HG03025 (cell line): ENCODE measurements around the gene PPP2R2C.

Experiments used
- ATAC-seq: cut with Tn5 transposase; IDR thresholded peaks from one replicate; pipeline ENCODE4 v1.9.1; 2021; ENCODE audit warnings: mild to moderate bottlenecking, moderate library complexity; ENCODE audit not compliant: unreplicated experiment, low FRiP score

PPP2R2C gene

DNA sequence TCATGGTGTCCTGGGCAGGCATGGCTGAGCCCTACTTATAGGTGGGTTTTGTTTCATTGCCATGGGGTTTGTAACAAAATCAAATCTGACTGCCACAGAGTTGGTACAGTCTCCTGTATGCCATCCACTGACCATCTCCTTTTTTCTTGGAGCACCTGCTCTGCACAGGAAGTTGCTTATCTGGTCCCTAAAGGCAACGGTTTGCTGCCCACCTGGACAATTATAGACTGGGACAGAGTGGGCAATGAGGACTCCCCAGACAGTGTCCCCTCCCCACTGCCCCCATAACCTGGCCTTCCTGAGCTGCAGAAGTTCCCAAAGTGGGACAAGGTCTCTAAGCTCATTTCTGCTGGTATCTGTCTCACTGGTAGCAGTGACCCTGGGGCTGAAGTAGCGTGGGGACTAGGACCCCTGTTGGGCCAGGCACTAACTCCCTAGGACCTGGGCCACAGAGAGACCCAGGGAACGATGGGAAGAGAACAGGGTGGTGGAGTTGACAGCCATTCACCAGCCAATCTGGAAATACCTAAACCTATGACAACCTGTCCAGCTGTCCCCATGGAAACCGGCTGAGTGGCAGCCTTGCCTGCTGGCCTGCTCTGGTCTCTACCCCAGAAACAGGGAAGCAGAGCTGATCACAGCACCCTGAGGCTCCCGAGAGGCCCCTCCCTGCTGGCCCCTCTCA, 138.1 kb downstream of the PPP2R2C start:
- ATAC-seq: no peak

DNA sequence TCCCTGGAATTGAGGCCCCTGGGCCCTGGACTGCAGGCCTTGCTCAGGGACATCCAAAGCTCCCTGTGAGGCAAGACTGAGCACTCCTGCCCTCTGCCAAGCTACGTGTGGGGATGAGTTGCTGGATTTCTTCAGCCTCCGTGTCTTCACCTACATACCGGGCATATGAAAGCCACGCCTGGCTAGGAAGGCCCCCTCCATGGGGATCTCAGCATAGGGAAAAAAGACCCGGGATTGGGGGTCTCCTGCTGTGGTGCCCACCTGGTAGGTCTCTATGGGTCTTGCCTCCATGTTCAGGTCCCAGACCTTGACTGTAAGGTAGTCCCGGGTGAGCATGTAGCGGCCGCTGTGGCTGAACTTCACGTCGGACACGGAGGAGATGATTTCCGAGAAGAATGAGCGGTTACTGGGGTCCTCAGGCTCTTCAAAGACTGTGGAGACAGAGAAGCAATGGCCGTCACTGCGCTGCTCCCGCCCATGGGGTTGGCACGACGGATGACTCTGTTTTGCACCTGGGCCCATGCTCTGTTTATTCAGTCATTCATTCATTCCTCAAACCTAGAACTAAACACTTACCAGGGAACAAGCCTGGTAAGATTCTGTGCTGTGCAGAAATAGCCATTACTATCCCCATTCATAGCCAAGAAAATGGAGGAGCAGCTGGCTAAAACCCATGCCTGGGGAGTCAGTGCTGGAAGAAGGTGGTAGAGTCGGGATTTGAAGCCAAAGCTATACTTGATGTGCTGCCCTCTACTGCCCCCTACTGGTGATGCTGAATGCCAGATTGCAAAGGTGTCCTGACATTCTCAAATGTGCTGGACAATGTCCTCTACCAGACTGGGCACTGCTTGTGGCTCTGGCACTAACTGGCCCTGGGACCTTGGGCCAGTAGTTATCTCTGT, 138.9 kb downstream of the PPP2R2C start:
- ATAC-seq: no peak

DNA sequence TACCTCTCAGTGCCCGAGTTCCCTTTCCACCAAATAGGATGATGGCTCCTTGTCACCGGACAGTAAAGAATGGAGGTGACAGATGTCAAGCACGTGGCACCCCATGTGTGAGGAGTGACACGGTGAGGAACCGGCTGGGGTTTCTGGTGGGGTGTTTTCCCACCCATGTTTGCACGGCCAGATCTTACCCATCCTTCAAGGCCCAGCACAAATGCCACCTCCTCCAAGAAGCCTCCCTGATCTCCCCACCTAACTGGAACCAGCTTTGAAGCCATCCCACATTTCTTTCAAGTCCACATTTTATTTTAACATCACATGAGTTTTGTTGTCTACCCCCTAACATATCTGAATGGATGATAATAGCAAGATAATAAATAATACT, 139.8 kb downstream of the PPP2R2C start:
- no peak for ATAC-seq

DNA sequence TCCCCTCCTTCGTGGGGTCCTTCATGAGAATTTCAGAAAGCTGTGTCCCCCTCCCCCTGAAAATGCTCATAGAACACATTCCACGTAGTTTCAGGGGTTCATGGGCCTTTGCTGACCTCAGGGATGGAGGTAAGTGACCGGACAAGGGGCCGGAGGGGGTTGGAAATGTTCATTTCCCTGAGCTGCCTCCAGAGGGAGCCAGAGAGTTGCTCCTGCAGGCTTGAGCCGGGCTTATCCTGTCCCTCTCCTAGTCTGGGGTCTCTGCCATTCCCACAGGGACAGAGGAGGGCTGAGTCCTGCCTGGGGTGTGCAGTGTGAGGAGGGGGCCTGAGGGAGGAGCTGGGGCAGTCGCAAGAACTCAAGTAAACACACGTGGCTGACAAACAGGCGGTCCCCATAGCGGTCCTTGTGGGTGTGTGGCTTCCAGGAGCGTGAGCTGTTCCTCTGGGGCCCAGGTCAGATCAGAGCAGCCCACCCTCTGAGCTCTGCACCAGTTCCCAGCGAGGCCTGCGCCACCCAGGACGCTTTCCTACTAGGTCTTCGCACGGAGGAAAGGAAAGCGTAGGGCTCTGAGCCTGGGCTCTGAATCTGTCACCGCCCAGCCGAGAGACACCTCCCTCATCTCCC, 140.3 kb downstream of the PPP2R2C start:
- ATAC-seq: no peak

DNA sequence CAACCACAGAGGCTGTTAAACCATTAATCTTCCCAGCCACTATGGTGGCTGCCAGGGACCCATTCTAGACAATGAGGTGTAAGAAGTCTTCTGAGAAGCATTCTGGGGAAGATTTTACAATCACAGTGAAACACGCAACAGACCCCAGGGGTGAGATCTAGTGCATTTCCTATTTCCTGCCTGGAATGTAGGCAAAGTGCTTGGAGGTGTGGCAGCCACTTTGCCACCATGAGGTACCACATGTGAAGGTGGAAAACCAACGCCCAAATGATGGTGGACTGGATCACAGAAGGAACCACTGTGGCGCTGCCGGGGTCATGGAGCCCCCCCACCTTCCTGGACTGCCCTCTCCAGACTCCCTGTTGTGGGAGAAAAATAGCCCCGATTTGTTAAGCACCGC, 140.9 kb downstream of the PPP2R2C start:
- no peak for ATAC-seq

DNA sequence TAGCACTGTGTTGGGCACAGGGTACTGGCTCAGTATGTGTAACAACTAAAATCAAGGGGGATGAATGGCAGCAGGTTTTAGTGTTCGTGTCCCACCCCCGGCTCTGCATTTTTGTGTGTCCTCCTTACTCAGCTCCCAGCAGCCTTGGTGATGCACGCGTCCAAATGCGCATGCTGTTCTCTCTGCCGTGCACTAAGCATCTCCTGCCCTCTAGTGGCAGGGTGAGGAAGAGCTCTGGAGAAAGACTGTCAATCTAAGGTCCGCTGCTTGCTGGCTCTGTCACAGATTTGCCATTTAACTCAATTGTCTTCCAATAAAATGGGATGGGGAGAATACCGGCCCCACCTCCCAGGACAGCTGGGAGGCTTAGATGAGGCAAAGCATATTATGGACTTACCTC, 141.4 kb downstream of the PPP2R2C start:
- no peak for ATAC-seq

DNA sequence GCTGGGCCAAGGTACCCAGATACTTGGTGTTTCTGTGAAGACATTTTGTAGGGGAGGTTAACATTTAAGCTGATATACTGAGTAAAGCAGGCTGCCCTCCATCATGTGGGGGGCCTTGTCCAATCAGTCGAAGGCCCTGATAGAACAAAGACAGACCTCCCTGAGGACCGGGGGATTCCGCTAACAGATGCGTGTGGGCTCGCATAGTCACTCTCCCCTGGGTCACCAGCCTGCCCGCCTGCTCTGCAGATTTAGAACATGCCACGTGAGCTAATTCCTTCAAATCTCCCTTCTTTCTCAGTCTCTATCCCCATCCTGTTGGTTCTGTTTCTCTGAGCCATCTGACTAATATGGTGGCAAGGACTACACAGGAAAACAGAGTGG, 142.0 kb downstream of the PPP2R2C start:
- no peak for ATAC-seq

DNA sequence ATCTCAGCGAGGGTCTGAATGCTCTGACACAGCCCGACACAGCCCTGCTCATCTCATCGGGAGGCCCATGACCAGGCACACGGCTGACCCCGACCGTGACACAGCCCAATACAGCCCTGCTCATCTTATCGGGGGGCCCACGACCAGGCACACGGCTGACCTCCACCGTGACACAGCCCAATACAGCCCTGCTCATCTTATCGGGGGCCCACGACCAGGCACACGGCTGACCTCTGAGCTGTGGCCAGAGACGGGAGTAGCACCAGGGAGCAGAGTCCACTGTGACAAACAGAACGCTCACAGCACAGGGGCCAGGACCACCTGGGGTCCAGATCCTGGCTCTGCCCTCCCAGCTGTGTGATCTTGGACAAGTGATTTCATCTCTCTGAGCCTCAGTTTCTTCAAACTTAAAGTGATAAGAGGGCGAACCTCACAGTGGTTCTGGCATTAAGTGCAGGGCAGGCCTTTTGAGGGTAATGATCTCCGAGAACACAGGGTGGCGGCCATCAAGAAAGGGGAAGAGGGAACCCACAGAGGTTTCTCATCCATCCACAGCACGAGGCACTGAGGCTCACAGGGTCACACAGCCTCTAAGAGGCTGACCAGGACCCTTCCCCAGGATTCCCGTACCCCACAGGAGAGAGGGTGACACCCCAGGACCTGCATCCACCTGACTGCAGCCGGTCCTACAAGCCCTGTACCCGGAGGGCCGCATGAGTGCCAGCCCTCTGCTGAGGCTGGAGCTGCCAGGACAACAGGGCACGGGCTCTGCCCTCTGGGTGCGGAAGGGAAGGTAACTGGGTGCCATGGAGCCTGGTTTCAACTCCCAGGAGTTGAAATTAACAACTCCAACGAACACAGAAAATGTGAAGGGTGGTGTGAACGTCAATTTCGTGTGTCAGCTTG, 142.7 kb downstream of the PPP2R2C start:
- ATAC-seq: no peak

DNA sequence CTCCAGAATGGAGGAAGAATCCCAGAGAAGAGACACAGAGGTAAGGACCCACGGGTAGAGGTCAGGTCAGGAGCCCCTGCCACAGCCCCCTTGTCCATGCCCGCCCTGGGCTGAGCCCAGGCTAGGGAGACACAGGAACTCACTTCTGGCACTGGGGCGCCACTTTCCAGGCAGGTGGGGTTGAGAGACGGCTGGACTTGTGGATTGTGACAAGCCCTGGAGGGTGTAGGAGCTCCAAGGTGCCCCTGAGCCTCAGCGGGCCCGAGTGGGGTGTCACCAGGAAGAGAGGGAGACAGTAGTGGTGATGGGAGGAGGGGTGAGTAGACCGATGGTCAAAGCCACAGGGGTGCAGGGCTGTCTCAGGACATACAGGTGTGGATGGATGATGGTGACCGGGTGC, 143.9 kb downstream of the PPP2R2C start:
- ATAC-seq: no peak

DNA sequence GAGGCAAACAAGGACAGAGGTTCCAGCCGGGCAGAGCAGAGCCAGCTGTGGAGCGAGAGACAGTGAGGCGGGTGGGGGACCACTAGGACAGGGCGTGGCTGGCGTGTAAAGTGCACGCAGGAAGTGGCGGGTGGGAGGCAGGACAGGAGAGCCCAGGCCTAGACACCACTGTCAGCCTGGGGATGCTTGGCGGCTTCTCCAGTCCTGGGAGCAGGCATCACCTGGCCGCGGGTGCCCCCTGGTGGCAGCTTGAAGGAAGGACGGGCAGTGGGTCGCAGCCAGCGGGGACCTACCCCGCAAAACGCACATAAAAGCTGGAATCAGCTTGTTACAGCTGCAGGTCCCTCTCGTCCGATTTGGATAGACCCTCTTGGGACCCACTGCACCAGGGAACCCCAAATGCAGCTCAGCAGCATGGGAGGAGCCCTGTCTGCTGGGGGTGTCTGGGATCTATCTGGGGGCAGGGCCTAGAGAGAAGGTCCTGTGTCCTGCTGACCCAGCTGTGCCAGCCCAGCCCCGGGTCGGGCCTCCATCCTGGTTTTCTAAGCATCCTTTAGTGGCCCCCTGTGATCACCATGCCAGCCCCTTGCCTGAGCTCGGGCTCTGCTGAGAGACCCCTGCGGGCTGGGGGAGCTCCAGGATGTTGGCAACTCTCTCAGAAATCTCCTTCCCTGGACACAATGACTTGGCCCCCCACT, 145.0 kb downstream of the PPP2R2C start:
- ATAC-seq: no peak

DNA sequence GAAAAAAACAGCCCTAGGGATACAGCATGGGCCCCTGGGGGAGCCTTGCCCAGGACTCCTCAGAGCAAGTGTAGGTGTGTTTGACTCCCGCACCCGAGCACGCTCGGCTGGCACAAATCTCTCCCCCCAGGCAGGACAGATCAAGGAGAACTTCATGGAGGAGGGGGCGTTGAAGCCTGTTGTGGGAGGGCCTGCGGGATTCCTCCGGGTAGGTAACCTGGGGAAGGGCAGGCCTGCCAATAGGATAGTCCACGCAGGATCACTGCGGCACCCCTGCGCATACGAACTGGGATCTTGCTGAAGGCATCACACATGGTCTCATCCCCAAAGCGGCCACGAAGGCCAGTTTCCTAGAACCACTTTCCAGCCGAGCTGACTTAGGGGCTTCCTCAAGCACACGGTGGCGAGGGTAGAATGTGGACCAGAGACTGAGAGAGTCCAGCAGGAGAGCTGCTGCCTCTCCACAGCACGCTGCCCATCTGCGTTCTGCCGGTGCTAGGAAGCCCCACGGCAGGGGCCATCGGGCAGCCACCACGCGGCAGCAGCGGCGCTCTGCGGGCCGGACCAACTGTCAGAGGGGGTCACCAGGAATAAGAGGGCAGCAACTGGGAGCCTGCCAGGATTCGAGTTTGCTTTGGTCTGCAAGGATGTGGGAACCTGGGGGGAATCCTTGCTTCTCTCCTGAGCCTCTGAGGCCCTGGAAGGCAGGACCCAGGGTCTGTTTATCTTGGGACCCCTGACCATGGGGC, 145.9 kb downstream of the PPP2R2C start:
- ATAC-seq: no peak

DNA sequence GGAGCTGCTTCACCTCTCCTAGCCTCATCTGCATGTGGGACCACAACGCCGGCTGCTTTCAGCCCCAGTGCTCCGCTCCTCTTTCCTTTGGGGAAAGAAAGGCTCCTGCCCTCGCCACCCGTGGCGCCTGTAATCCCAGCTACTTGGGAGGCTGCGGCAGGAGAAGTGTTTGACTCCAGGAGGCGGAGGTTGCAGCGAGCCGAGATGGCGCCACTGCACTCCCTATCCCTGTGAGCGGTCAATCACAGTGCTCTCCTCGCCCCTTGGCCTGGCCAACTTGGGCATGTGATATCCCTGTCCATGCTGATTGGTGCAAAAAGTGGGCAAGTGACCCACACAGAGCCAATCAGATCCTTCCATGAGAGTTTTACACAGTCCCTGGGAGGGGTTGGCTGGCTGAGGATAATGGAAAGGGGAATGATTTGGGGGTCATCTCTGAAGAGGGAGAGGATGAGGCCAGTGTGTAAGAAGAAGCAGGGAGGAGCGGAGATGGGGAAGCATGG, 146.6 kb downstream of the PPP2R2C start:
- ATAC-seq: no peak

DNA sequence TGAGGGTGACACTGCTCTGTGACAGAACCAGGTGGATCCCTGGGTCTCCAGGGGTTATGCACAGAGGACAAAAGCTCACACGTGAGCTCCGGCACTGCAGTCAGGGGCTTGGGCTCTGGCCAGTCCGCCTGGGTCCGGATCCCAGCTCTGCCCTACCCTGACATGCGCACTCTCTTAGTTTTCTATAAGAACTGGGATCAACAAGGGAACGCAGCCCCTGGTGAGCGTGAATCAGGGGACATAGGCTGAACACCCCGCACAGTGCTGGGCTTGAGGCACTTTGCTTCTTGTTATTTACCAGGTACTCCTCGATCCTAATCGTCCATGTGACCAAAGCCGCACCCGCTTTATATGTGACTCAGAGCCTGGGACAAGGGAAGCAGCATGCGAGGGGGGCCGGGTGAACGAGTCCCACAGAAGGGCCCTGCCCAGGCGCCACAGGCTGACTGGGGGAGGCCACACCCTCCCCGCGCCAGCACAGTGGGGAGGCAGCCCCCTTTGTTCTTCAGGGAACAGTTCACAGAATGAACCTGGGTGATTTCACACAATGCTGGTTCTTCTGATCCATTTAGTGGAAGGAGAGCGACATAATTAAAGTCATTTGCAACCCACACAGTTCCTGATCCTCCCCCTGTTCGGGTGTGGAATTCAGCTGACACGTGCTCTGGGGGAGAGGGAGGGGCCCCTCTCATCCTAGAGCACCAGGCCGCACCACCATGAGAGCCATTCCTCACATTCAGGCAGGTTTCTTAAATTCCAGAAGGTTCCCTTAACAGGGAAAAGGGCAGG, 147.2 kb downstream of the PPP2R2C start:
- no peak for ATAC-seq

DNA sequence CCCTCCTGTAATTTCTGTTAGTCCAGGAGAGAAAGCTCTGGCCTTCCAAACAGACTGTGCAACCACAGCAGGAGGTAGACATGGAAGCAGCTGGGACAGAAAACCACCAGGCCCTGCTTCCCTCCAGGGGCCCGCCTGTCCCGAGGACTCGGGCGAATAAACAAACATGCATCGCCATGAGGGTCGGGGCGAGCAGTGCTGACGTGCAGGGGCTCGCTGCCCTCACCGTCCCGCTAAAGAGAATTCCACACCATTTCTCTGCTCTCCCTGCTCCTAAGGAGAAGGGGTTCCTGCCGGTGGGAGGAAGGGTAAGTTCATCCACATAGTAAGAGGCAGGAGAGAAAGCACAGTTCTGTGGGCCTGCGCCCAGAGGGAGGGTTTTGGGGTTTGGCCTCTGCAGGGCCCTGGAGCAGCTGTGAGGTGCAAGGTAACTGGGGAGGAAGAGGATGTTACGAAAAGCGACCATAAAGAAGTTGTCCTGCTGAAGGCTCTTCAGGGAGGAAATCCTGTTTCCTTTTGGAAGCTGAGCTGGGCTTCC, 147.9 kb downstream of the PPP2R2C start:
- no peak for ATAC-seq

DNA sequence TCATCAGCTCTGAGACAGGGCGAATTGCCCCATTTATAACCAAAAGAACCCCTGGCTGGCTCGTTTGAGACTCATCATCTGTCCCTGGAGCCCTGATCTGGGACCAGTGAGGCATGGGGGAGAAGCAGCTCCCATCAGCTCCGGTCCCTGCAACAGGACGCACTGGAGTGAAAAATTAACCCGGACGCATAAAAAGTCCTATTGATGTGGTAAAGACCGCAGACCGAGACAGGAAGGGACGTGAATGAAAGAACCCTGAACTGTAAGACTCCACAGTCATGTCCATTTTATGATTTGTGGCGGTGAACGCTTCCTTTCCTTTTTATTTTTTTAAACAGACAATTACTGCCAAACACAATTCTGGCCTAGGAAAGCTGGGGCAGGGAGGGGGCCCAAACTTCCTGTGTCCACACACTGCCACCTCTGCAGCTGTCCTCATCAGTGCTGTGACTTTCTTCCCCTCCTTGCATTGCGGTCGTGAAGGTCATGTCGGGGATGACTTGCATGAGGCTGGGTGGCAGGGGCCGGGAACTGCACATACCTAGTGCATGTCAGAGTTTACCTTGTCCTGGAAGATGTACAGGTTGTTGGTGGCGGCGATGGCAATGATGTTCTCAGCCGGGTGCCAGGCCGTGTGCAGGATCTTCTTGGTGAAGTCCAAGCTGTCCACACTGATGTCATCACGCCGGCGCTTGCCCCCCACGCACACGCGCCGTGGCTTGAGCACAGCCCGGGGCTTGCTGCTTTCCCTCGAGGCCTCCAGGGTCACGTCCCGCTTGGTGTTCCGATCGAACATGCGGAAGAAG, 149.4 kb downstream of the PPP2R2C start:
- ATAC-seq: no peak

DNA sequence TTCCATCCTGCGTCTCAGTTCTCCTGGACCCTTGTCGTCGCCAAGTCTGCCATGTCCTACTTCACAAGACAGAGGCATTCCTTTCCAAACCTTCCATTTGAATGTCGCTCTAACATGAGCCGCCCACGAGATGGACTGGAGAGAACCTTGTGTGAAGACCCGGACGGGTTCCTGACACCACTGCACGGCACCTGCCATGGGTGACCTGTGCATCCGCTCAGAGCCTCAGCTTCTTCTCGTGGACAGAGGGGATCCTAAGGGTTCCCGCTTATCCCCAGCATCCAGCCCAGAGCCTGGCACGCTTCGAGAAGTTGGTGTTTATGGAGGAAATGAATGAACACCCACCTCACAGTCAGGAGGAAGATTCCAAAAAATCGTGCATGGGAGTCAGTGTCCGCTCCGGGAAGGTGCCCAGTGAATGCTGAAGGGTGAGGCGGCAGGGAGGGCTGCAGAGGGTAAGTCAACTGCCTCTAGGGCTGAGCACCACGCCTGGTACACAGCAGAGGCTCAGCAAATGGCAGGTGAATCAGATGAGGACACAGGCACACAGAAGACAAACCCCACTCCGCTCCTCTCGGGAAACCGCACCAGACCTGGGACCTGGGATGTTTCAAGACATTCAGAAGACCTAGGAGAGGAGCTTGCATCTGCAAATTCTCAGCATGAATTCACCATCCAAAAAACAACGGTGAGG, 150.2 kb downstream of the PPP2R2C start:
- no peak for ATAC-seq

DNA sequence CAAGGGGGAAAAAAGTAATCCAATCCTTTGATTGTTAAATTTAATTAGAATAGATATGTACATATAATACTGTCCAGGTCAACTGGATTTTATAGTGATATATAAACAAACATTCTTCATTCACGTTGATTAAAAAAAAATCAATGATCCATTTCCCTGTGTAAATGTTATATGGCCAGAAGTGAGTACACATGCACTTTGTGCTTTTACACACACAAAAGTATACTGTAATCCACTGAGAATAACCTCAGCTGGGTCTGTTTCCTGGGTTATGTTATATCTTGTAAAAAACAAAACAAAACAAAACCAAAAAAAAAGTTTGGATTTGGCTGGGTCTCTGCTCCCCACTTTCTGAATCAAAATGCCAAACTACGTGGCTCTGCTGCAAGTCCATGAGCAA, 151.1 kb downstream of the PPP2R2C start:
- no peak for ATAC-seq
